Neuronal stem cell (in vitro differentiated cells): Measurements from ENCODE around the gene SMARCC1.
"Not testable (repeated sequence)": the region's sequence is repeated elsewhere in the genome, so short reads cannot be mapped to it uniquely, and the experiment has no call there.

Source experiments
- DNase-seq: peaks from one replicate; pipeline ENCODE4 v3.0.0-alpha.2; 2013; ENCODE audit warnings: low spot score
- H2AFZ ChIP-seq: one replicate; pipeline ENCODE4 v1.6.1; 2013; ENCODE audit warnings: mild to moderate bottlenecking, low read length, inconsistent platforms
- H2AK5ac ChIP-seq: 2 replicates; pipeline ENCODE4 v1.6.1; 2013; ENCODE audit warnings: low read depth, mild to moderate bottlenecking, inconsistent platforms, low read length, moderate library complexity, mixed read lengths
- H2BK120ac ChIP-seq: 2 replicates; pipeline ENCODE4 v1.6.1; 2013; ENCODE audit warnings: low read depth, mild to moderate bottlenecking, inconsistent platforms, low read length, moderate library complexity, mixed read lengths
- H2BK12ac ChIP-seq: one replicate; pipeline ENCODE4 v1.6.1; 2013; ENCODE audit warnings: low read length, inconsistent platforms
- H2BK15ac ChIP-seq: 2 replicates; pipeline ENCODE4 v1.6.1; 2013; ENCODE audit warnings: mild to moderate bottlenecking, low read length, inconsistent platforms, mixed read lengths
- H2BK5ac ChIP-seq: one replicate; pipeline ENCODE4 v1.6.1; 2013; ENCODE audit warnings: inconsistent platforms, mild to moderate bottlenecking, low read length, moderate library complexity
- H3K14ac ChIP-seq: one replicate; pipeline ENCODE4 v1.6.1; 2013; ENCODE audit warnings: low read length, inconsistent platforms
- H3K18ac ChIP-seq: 2 replicates; pipeline ENCODE4 v1.6.1; 2013; ENCODE audit warnings: low read length, inconsistent platforms
- H3K23ac ChIP-seq: 2 replicates; pipeline ENCODE4 v1.6.1; 2013; ENCODE audit warnings: low read depth, mild to moderate bottlenecking, mixed read lengths, low read length, inconsistent platforms; ENCODE audit not compliant: poor library complexity
- H3K27ac ChIP-seq: replicated peaks from 3 replicates; pipeline ENCODE4 v1.5.1; 2013; ENCODE audit warnings: low read length, inconsistent platforms
- H3K27me3 ChIP-seq, 3 experiments: 2 replicates each; pipeline ENCODE4 v1.6.1; 2013; ENCODE audit warnings: low read length in 3 of 3, mild to moderate bottlenecking in 2 of 3, inconsistent platforms in 1 of 3, low read depth in 1 of 3, mixed read lengths in 1 of 3, moderate library complexity in 1 of 3; ENCODE audit not compliant: control insufficient read depth in 3 of 3, insufficient read depth in 3 of 3
- H3K36me3 ChIP-seq, 2 donors: replicated peaks in 1 of 2; 2 replicates each; pipeline ENCODE4 v1.6.1; 2013; ENCODE audit warnings: low read length in 2 of 2; ENCODE audit not compliant: control insufficient read depth in 2 of 2, insufficient read depth in 2 of 2
- H3K4ac ChIP-seq: 2 replicates; pipeline ENCODE4 v1.6.1; 2013; ENCODE audit warnings: inconsistent platforms, mild to moderate bottlenecking, low read length, moderate library complexity
- H3K4me1 ChIP-seq, 2 donors: 1 replicate in 1 of 2; 2 replicates in 1 of 2; pipeline ENCODE4 v1.6.1; 2013; ENCODE audit warnings: low read length in 2 of 2, low read depth in 1 of 2; ENCODE audit not compliant: control insufficient read depth in 2 of 2, insufficient read depth in 1 of 2
- H3K4me2 ChIP-seq: one replicate; pipeline ENCODE4 v1.6.1; 2013; ENCODE audit warnings: mild to moderate bottlenecking, low read length, inconsistent platforms; ENCODE audit not compliant: insufficient read depth, poor library complexity, severe bottlenecking
- H3K4me3 ChIP-seq, 2 donors: 2 replicates each; pipeline ENCODE4 v1.5.1; 2013; ENCODE audit warnings: low read length in 2 of 2, mild to moderate bottlenecking in 2 of 2, inconsistent platforms in 1 of 2, moderate library complexity in 1 of 2
- H3K79me1 ChIP-seq: one replicate; pipeline ENCODE4 v1.6.1; 2013; ENCODE audit warnings: low read depth, mild to moderate bottlenecking, inconsistent platforms, low read length, moderate library complexity
- H3K9ac ChIP-seq: one replicate; pipeline ENCODE4 v1.6.1; 2013; ENCODE audit warnings: mild to moderate bottlenecking, low read depth, low read length, inconsistent platforms; ENCODE audit not compliant: poor library complexity
- H3K9me3 ChIP-seq, 2 donors: replicated peaks in 1 of 2; 2 replicates each; pipeline versions ENCODE3 to v1.6.1; 2013; ENCODE audit warnings: low read length in 2 of 2, mild to moderate bottlenecking in 2 of 2, inconsistent platforms in 1 of 2, low read depth in 1 of 2, mixed read lengths in 1 of 2, moderate library complexity in 1 of 2; ENCODE audit not compliant: control insufficient read depth in 2 of 2, insufficient read depth in 1 of 2
- H4K8ac ChIP-seq: one replicate; pipeline ENCODE4 v1.6.1; 2013; ENCODE audit warnings: low read depth, mild to moderate bottlenecking, inconsistent platforms, low read length, moderate library complexity
- H4K91ac ChIP-seq: one replicate; pipeline ENCODE4 v1.6.1; 2013; ENCODE audit warnings: low read length, low read depth, mild to moderate bottlenecking, inconsistent platforms; ENCODE audit not compliant: poor library complexity
- WGBS, 2 donors: extraction: QIAGEN DNeasy Blood & Tissue Kit; methylation state at CpG; one replicate each; pipeline ENCODE4 v1.1.7; 2013; ENCODE audit warnings: missing lambda C conversion rate in 2 of 2, mixed read lengths in 1 of 2; ENCODE audit not compliant: insufficient read length in 2 of 2, insufficient replicate concordance in 1 of 2; ENCODE audit errors: extremely low coverage in 2 of 2; 5-methylcytosine and 5-hydroxymethylcytosine counted together

SMARCC1 gene

DNA sequence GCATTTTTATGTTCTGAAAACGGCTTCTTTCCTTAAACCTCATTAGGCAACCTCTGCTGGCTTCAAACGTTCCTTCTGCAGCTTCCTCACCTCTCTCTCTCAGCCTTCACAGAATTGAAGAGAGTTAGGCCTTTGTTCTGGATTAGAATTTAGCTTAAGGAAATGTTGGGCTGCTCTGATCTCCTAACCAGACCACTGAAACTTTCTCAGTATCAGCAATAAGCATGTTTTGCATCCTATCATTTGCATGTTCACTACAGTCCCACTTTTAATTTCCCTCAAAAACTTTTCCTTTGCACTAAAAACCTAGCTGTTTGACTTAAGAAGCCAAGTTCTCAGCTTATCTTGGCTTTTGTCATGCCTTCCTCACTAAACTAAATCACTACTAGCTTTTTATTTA is 49.5 kb downstream of the SMARCC1 start:
- Histone ChIP-seq H2BK120ac (no peak overlapping the region), H3K27ac (no peak overlapping the region), H3K9me3 (peaks cover 0 to 8% of the 10 kb centered on the region in 2 donors), H2BK15ac (no peak overlapping the region), H4K91ac (no peak overlapping the region), H3K9ac (no peak overlapping the region), H3K27me3 (no peaks in the 10 kb centered on the region), H3K4ac (no peak overlapping the region), H3K23ac (no peak overlapping the region), H2BK5ac (no peak overlapping the region), H3K36me3 (peaks cover 25 to 99% of the 10 kb centered on the region in 2 donors), H2BK12ac (no peak overlapping the region), H3K4me2 (no peak overlapping the region), H2AK5ac (no peak overlapping the region), H3K18ac (no peak overlapping the region), H3K79me1 (no peaks in the 10 kb centered on the region), H3K4me1 (no peaks in the 10 kb centered on the region), H4K8ac (no peak overlapping the region), H3K14ac (no peak overlapping the region), H2AFZ (no peak overlapping the region), H3K4me3 (no peak overlapping the region)
- no CpG with 5 or more reads among the region's 2 CpGs for WGBS, 2 donors
- no peak for DNase-seq

DNA sequence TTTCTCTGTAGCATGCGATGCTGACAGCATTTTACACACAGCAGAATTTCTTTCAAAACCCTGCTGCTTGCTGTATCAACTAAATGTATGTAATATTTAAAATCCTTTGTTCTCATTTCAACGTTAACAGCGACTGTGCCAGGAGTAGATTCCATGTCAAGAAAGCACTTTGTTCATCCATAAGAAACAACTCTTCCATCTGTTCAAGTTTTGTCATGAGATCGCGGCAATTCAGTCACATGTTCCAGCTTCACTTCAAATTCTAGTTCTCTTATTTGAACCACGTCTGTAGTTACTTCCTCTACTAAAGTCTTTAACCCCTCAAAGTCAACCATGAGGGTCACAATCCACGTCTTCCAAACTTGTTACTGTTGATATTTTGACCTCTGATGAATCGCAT is 50.6 kb downstream of the SMARCC1 start:
- WGBS, 2 donors: no CpG with 5 or more reads among the region's 8 CpGs
- no peak for DNase-seq
- Histone ChIP-seq H3K4me3 (no peak overlapping the region), H2AFZ (no peak overlapping the region), H3K23ac (no peak overlapping the region), H3K14ac (no peak overlapping the region), H3K4ac (no peak overlapping the region), H2BK12ac (no peak overlapping the region), H2BK15ac (no peak overlapping the region), H3K27me3 (no peaks in the 10 kb centered on the region), H3K79me1 (no peaks in the 10 kb centered on the region), H2AK5ac (no peak overlapping the region), H3K4me1 (no peaks in the 10 kb centered on the region), H3K9ac (no peak overlapping the region), H3K18ac (no peak overlapping the region), H3K4me2 (no peak overlapping the region), H4K8ac (no peak overlapping the region), H3K9me3 (peaks cover 0 to 8% of the 10 kb centered on the region in 2 donors), H2BK5ac (no peak overlapping the region), H2BK120ac (no peak overlapping the region), H4K91ac (no peak overlapping the region), H3K27ac (no peak overlapping the region), H3K36me3 (peaks cover 29 to 100% of the 10 kb centered on the region in 2 donors)

DNA sequence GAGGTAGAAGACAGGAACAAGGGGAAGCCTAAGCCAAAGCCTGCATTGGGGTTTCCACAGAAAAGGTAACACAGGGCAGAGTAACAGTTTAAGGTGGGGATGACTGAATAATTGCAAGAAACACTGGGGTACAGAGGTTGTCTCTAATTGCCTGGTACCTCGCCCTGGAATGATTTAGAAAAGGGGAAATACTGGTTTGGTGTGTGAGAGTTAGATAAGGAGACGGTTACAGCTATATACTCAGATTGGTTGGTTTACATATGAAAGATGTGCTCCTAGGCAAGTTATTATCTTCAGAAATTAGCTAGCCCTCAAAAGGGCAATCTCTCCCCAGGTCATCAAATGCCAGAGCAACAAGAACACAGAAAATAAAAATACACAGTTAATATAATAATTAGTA is 58.8 kb downstream of the SMARCC1 start:
- Histone ChIP-seq H3K4me2 (no peak overlapping the region), H3K9me3 (no peaks in the 10 kb centered on the region), H3K36me3 (peaks cover 19 to 94% of the 10 kb centered on the region in 2 donors), H2BK12ac (no peak overlapping the region), H4K8ac (no peak overlapping the region), H3K4ac (no peak overlapping the region), H3K4me1 (no peaks in the 10 kb centered on the region), H3K9ac (no peak overlapping the region), H2BK5ac (no peak overlapping the region), H3K27me3 (no peaks in the 10 kb centered on the region), H2AK5ac (no peak overlapping the region), H3K27ac (no peak overlapping the region), H2BK15ac (no peak overlapping the region), H3K18ac (no peak overlapping the region), H3K4me3 (no peak overlapping the region), H3K79me1 (peaks cover 4% of the 10 kb centered on the region), H3K23ac (no peak overlapping the region), H2BK120ac (no peak overlapping the region), H3K14ac (no peak overlapping the region), H4K91ac (no peak overlapping the region), H2AFZ (no peak overlapping the region)
- no peak for DNase-seq
- no CpG with 5 or more reads among the region's 2 CpGs for WGBS, 2 donors

DNA sequence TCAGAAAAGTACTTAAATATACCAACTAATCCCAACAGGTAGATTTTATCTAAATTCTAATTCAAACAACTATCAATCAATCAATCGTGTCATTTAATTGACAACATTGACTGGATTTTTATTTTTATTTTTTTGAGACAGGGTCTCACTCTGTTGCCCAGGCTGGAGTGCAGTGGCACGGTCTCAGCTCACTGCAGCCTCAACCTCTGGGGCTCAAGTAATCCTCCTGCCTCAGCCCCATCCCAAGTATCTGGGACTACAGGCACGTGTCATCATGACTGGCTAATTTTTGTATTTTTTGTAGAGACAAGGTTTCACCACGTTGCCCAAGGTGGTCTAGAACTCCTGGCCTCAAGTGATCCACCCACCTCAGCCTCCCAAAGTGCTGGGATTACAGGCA is 64.2 kb downstream of the SMARCC1 start:
- WGBS, 2 donors: 100% methylated on average over 1 of the region's 4 CpGs; no CpG with 5 or more reads in 1 of the 2 donors
- H4K91ac ChIP-seq, H3K27ac ChIP-seq, H3K23ac ChIP-seq, H3K9ac ChIP-seq, H3K4me3 ChIP-seq, H2BK120ac ChIP-seq, H2AK5ac ChIP-seq, H3K14ac ChIP-seq, H3K4me1 ChIP-seq, H3K9me3 ChIP-seq, H3K4me2 ChIP-seq, DNase-seq, H2BK12ac ChIP-seq, H2BK5ac ChIP-seq, H3K18ac ChIP-seq, H3K79me1 ChIP-seq, H4K8ac ChIP-seq, H3K4ac ChIP-seq, H3K27me3 ChIP-seq, H2AFZ ChIP-seq, H2BK15ac ChIP-seq: not testable (repeated sequence)
- H3K36me3 ChIP-seq: peaks cover 20 to 96% of the 10 kb centered on the region in 2 donors
